ENCODE results near the gene SNURF.
"Not testable (repeated sequence)": the region's sequence is repeated elsewhere in the genome, so short reads cannot be mapped to it uniquely, and the experiment has no call there.

Gene SNURF

DNA sequence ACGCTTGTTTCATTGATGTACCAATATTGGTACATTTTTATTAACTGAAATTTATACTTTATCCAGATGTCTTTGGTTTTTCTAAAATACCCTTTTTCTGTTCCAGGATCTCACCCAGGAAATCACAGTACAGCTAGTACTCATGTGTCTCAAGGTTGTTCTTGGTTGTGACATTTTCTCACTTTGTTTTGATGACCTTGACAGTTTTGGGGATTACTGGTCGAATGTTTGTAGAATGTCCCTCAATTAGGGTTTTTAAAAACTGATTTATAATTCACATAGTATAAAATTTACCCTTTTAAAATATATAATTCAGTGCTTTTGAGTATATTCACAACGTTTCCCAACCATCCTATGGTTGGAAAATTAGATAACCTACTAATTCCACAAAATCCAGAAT lies 6.3 kb upstream of the SNURF start:
- no peaks in the 10 kb centered on the region for H3K4me1 Mint-ChIP-seq
- no peaks in the 10 kb centered on the region for H3K36me3 Mint-ChIP-seq
- H3K9me3 Mint-ChIP-seq: no peaks in the 10 kb centered on the region
- H3K27ac Mint-ChIP-seq: no peak overlapping the region
- DNase-seq (ENCODE audit: low spot score in 2 of 2) (no peak), ATAC-seq (ENCODE audit: low read depth) (no peak)
- H3K27me3 Mint-ChIP-seq: peaks cover 2% of the 10 kb centered on the region
- no peak overlapping the region for H3K4me3 Mint-ChIP-seq

- peaks cover 2% of the 10 kb centered on the region for H3K27me3 Mint-ChIP-seq
Measured at GRCh38 chr15:24955531-24955921, 739 bp downstream of the SNURF start.

GRCh38 chr15:24956111-24956838 lies 1.5 kb downstream of the SNURF start:
- Mint-ChIP-seq H3K4me3 (peak overlapping the region; percentile 88), H3K4me1 (peaks cover 7% of the 10 kb centered on the region), H3K27me3 (no peaks in the 10 kb centered on the region), H3K9me3 (no peaks in the 10 kb centered on the region), H3K36me3 (peaks cover 10% of the 10 kb centered on the region), H3K27ac (peak overlapping the region; percentile 88)
- peak; percentile 29 to 39 for DNase-seq (ENCODE audit: low spot score in 2 of 2)
- ATAC-seq (ENCODE audit: low read depth): peak; percentile 71

More at GRCh38 chr15:24955531-24955921, 739 bp downstream of the SNURF start:
- Mint-ChIP-seq H3K4me1 (peaks cover 7% of the 10 kb centered on the region), H3K36me3 (peaks cover 10% of the 10 kb centered on the region), H3K4me3 (peak overlapping the region; percentile 88), H3K27ac (peak overlapping the region; percentile 88), H3K9me3 (no peaks in the 10 kb centered on the region)
- peak; percentile 2 to 13 for DNase-seq (ENCODE audit: low spot score in 2 of 2)
- ATAC-seq (ENCODE audit: low read depth): peak; percentile 22

DNA sequence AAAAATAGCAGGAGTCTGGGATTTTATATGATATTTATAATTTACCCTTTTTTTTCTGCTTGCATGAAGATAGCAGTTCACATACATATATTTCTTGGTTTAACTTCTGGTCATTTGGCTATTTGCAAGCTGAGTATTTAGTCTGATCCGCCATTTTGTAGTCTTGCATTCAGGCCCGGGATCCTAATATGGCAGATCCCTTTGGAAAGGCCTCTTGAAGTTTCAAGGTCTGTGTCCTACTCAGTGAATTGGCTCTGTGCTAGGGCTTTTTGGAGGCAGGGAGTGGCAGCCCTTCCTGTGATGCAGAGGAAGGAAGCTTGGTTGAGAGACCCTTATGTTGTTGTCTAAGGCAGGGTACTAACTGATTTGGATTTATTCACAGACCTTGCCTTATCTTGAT lies 2.9 kb downstream of the SNURF start:
- H3K9me3 Mint-ChIP-seq: no peaks in the 10 kb centered on the region
- peaks cover 7% of the 10 kb centered on the region for H3K4me1 Mint-ChIP-seq
- no peak for ATAC-seq (ENCODE audit: low read depth)
- DNase-seq (ENCODE audit: low spot score in 2 of 2): no peak
- H3K27me3 Mint-ChIP-seq: no peaks in the 10 kb centered on the region
- H3K27ac Mint-ChIP-seq: no peak overlapping the region
- no peak overlapping the region for H3K4me3 Mint-ChIP-seq
- peaks cover 10% of the 10 kb centered on the region for H3K36me3 Mint-ChIP-seq

DNA sequence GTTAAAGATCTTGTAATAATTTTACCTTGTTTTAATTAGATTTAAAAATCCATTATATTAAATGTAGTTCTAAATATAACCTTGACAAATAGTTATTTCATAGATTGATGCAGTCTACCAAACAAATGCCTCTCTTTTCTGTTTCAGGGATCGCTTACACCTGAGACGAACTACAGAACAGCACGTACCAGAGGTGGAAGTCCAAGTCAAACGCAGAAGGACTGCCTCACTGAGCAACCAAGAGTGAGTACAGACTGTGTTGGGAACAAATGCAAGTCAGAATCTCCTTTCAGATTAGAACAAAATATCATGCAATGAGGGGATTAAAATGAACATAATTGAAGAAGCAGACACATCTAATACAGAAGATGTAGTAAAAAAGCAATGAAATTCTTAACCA lies 7.2 kb downstream of the SNURF start:
- H3K27me3 Mint-ChIP-seq: no peaks in the 10 kb centered on the region
- DNase-seq (ENCODE audit: low spot score in 2 of 2) (no peak), ATAC-seq (ENCODE audit: low read depth) (no peak)
- H3K4me3 Mint-ChIP-seq: no peak overlapping the region
- H3K36me3 Mint-ChIP-seq: peaks cover 31% of the 10 kb centered on the region
- no peaks in the 10 kb centered on the region for H3K9me3 Mint-ChIP-seq
- no peak overlapping the region for H3K27ac Mint-ChIP-seq
- H3K4me1 Mint-ChIP-seq: peaks cover 5% of the 10 kb centered on the region

GRCh38 chr15:24962880-24963279 lies 8.1 kb downstream of the SNURF start:
- H3K27me3 Mint-ChIP-seq: no peaks in the 10 kb centered on the region
- peaks cover 35% of the 10 kb centered on the region for H3K36me3 Mint-ChIP-seq
- ATAC-seq (ENCODE audit: low read depth): no peak
- H3K4me3 Mint-ChIP-seq: no peak overlapping the region
- peaks cover 4% of the 10 kb centered on the region for H3K4me1 Mint-ChIP-seq
- no peak overlapping the region for H3K27ac Mint-ChIP-seq
- no peaks in the 10 kb centered on the region for H3K9me3 Mint-ChIP-seq
- DNase-seq (ENCODE audit: low spot score in 2 of 2): no peak

GRCh38 chr15:24966364-24967103 lies 11.7 kb downstream of the SNURF start:
- ATAC-seq (ENCODE audit: low read depth): no peak
- Mint-ChIP-seq H3K9me3 (peaks cover 1% of the 10 kb centered on the region), H3K27me3 (no peaks in the 10 kb centered on the region), H3K27ac (no peak overlapping the region), H3K36me3 (peaks cover 38% of the 10 kb centered on the region), H3K4me3 (no peak overlapping the region), H3K4me1 (no peaks in the 10 kb centered on the region)
- no peak for DNase-seq (ENCODE audit: low spot score in 2 of 2)

DNA sequence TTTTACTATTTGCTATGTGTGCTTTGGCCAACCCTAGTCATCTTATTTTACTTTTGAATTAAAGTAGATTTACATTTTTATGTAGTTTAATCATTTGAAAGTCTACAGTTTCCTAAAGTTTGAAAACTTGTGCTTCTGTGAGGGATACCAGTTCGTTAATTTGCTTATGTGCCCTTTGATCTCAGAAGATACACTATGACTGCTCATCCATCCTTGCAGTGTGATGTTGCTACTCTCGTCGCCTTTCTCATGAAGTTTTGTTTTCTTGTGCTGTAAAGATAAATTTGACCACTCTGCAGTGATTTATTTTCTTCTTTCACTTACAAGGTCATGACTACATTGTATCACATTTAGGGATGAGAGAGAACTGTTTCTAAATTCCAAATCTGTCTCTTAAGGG lies 16.3 kb downstream of the SNURF start:
- Mint-ChIP-seq H3K27ac (no peak overlapping the region), H3K4me3 (no peak overlapping the region), H3K36me3 (peaks cover 37% of the 10 kb centered on the region), H3K4me1 (no peaks in the 10 kb centered on the region), H3K27me3 (no peaks in the 10 kb centered on the region), H3K9me3 (peaks cover 9% of the 10 kb centered on the region)
- no peak for DNase-seq (ENCODE audit: low spot score in 2 of 2)
- no peak for ATAC-seq (ENCODE audit: low read depth)

DNA sequence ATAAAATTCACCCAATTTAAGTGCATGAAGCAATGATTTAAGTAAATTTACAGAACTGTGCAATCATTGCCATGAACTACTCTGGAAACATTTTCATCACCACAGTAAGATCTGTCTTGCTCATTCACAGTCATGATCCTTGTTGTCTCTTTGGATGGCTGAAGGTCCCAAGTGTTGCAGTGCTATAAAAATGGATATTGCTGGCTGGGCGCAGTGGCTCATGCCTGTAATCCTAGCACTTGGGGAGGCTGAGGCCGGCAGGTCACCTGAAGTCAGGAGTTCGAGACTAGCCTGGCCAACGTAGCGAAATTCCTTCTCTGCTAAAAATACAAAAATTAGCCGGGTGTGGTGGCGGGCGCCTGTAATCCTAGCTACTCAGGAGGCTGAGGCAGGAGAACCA lies 17.0 kb downstream of the SNURF start:
- H3K9me3 Mint-ChIP-seq: peaks cover 9% of the 10 kb centered on the region
- no peak overlapping the region for H3K4me3 Mint-ChIP-seq
- no peaks in the 10 kb centered on the region for H3K27me3 Mint-ChIP-seq
- no peak overlapping the region for H3K27ac Mint-ChIP-seq
- no peak for ATAC-seq (ENCODE audit: low read depth)
- no peak for DNase-seq (ENCODE audit: low spot score in 2 of 2)
- H3K36me3 Mint-ChIP-seq: peaks cover 42% of the 10 kb centered on the region
- no peaks in the 10 kb centered on the region for H3K4me1 Mint-ChIP-seq

DNA sequence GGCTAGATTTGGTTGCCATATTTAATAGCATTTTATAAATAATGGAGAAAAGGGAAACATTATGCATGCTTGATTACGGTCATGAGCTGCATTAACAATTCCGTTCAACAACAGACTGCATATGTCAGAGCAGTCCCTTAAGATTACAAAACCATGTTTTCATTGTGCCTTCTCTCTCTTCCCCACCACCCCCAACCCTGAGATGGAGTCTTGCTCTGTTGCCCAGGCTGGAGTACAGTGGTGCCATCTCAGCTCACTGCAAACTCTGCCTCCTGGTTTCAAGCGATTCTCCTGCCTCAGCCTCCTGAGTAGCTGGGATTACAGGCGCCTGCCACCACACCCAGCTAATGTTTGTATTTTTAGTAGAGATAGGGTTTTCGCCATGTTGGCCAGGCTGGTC lies 17.9 kb downstream of the SNURF start:
- H3K4me3 Mint-ChIP-seq; H3K27ac Mint-ChIP-seq; H3K4me1 Mint-ChIP-seq; H3K9me3 Mint-ChIP-seq; DNase-seq (ENCODE audit: low spot score in 2 of 2); ATAC-seq (ENCODE audit: low read depth); H3K27me3 Mint-ChIP-seq: not testable (repeated sequence)
- peaks cover 45% of the 10 kb centered on the region for H3K36me3 Mint-ChIP-seq

- Mint-ChIP-seq H3K36me3 (peaks cover 58% of the 10 kb centered on the region), H3K27ac (no peak overlapping the region), H3K27me3 (no peaks in the 10 kb centered on the region), H3K4me1 (no peaks in the 10 kb centered on the region), H3K4me3 (no peak overlapping the region), H3K9me3 (peaks cover 12% of the 10 kb centered on the region)
- no peak for ATAC-seq (ENCODE audit: low read depth)
- DNase-seq (ENCODE audit: low spot score in 2 of 2): no peak
Measured at GRCh38 chr15:24976932-24977331, 22.1 kb downstream of the SNURF start.

DNA sequence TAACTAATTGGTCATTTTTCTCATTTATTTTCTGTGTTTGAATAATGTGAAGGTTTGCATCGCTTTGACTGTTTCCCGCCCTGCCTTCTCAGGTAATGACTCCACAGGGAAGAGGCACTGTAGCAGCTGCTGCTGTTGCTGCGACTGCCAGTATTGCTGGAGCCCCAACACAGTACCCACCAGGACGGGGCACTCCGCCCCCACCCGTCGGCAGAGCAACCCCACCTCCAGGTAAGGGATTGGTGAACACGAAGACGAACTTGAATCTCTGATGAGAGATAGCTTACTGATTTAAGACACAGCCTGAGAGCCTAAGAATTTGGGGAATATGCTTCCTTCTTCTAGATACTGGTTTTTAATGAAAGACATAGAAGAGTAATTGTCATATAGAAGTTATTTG lies 22.9 kb downstream of the SNURF start:
- DNase-seq (ENCODE audit: low spot score in 2 of 2): no peak
- H3K9me3 Mint-ChIP-seq: peaks cover 14% of the 10 kb centered on the region
- no peaks in the 10 kb centered on the region for H3K27me3 Mint-ChIP-seq
- peaks cover 61% of the 10 kb centered on the region for H3K36me3 Mint-ChIP-seq
- no peak overlapping the region for H3K4me3 Mint-ChIP-seq
- no peaks in the 10 kb centered on the region for H3K4me1 Mint-ChIP-seq
- no peak for ATAC-seq (ENCODE audit: low read depth)
- no peak overlapping the region for H3K27ac Mint-ChIP-seq

DNA sequence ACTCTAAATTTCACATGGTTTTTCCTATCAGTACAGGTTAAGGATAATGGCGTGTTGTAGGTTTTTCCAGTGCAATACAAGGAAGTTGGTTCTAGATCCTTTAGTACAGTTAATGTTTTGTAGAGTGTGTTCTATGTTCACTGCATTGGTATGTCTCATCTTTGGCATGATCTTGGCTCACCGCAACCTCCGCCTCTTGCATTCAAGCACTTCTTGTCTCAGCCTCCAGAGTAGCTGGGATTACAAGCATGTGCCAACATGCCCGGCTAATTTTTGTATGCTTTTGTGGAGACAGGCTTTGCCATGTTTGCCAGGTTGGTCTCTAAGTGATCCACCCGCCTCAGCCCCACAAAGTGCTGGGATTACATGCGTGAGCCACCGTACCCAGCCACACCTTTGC lies 30.4 kb downstream of the SNURF start:
- Mint-ChIP-seq H3K9me3 (peaks cover 17% of the 10 kb centered on the region), H3K27ac (no peak overlapping the region), H3K4me1 (peaks cover 3% of the 10 kb centered on the region), H3K36me3 (peaks cover 59% of the 10 kb centered on the region), H3K27me3 (no peaks in the 10 kb centered on the region), H3K4me3 (no peak overlapping the region)
- no peak for DNase-seq (ENCODE audit: low spot score in 2 of 2)
- no peak for ATAC-seq (ENCODE audit: low read depth)

DNA sequence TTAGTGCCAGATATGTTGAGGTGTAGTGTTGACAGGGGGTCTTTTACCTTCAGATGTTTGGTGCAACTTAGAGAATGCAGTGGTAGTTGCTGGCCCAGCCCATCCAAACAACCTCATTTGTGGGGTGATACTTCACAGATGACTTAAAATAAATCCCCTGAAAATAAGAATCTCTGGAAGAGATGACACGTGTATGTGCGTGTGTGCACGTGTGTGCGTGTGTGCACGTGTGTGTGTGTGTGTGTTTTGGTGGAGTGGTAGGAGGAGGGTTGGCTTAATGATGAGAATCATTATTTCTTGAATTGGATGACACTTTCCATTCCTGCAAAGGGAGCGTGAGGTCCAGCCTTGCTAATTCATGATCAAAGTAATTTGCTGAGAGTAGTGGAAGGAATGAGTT lies 31.9 kb downstream of the SNURF start:
- no peak for ATAC-seq (ENCODE audit: low read depth)
- H3K4me1 Mint-ChIP-seq: peaks cover 3% of the 10 kb centered on the region

More for the DNA sequence above, 31.9 kb downstream of the SNURF start:
- no peak overlapping the region for H3K4me3 Mint-ChIP-seq
- H3K27me3 Mint-ChIP-seq: no peaks in the 10 kb centered on the region
- no peak overlapping the region for H3K27ac Mint-ChIP-seq
- peaks cover 17% of the 10 kb centered on the region for H3K9me3 Mint-ChIP-seq
- peaks cover 55% of the 10 kb centered on the region for H3K36me3 Mint-ChIP-seq
- DNase-seq (ENCODE audit: low spot score in 2 of 2): no peak

Measured in memory B cell (primary cell).